ENCODE results near the gene USP24.

The USP24 gene

DNA sequence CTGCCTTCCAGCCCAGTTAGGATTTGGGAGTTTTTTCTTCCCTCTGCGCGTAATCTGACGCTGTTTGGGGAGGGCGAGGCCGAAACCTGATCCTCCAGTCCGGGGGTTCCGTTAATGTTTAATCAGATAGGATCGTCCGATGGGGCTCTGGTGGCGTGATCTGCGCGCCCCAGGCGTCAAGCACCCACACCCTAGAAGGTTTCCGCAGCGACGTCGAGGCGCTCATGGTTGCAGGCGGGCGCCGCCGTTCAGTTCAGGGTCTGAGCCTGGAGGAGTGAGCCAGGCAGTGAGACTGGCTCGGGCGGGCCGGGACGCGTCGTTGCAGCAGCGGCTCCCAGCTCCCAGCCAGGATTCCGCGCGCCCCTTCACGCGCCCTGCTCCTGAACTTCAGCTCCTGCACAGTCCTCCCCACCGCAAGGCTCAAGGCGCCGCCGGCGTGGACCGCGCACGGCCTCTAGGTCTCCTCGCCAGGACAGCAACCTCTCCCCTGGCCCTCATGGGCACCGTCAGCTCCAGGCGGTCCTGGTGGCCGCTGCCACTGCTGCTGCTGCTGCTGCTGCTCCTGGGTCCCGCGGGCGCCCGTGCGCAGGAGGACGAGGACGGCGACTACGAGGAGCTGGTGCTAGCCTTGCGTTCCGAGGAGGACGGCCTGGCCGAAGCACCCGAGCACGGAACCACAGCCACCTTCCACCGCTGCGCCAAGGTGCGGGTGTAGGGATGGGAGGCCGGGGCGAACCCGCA is 175.7 kb downstream of the USP24 start, which contains the start of gene PCSK9:
Gene PCSK9, plus strand, starts transcription at position 207 of the 741 bp plus-strand sequence. Its CDS starts 290 bp downstream, at position 497.
- peak within 1 kb of the TSS in 5 of 7 experiments; percentile 11 to 51 (median 35) for H3K4me3 ChIP-seq (ENCODE audit: control insufficient read depth in 1 of 7, extremely low read depth in 1 of 7, insufficient read depth in 4 of 7, low read depth in 2 of 7, low read length in 6 of 7)
- ChIA-PET CTCF (interaction anchor here (1.3 to 1.7 kb wide), 2 partner anchors 17 to 95 kb away, joined by 3 to 4 read pairs; no protein-coding TSS in a partner anchor), POLR2A (no interaction called here)
- peaks cover 5 to 72% (median 44%) of the 10 kb centered on the region in 5 experiments for H3K27me3 ChIP-seq (replicated peaks in 2 of 5; ENCODE audit: control insufficient read depth in 4 of 5, insufficient read depth in 5 of 5, low read length in 4 of 5)
- WGBS (ENCODE audit: insufficient coverage) = under 1% methylated on average over 49 of the region's 67 CpGs
- H3K9me3 ChIP-seq (ENCODE audit: control extremely low read depth in 1 of 5, control insufficient read depth in 4 of 5, insufficient read depth in 2 of 5, low read depth in 1 of 5, low read length in 4 of 5) = no peaks in the 10 kb centered on the region
- peaks cover 0 to 16% (median 10%) of the 10 kb centered on the region in 4 experiments for H3K4me1 ChIP-seq (ENCODE audit: control extremely low read depth in 1 of 4, control insufficient read depth in 4 of 4, insufficient read depth in 4 of 4, low read length in 3 of 4)
- no peaks in the 10 kb centered on the region for H3K36me3 ChIP-seq (ENCODE audit: control insufficient read depth in 4 of 4, insufficient read depth in 4 of 4, low read length in 3 of 4)
- no peak within 1 kb of the TSS for H3K27ac ChIP-seq (ENCODE audit: insufficient read depth in 1 of 2, low read depth in 1 of 2, low read length in 2 of 2, poor library complexity in 1 of 2, severe bottlenecking in 2 of 2)
- peak in 2 of 3 donors; percentile 36 to 51 for DNase-seq

DNA sequence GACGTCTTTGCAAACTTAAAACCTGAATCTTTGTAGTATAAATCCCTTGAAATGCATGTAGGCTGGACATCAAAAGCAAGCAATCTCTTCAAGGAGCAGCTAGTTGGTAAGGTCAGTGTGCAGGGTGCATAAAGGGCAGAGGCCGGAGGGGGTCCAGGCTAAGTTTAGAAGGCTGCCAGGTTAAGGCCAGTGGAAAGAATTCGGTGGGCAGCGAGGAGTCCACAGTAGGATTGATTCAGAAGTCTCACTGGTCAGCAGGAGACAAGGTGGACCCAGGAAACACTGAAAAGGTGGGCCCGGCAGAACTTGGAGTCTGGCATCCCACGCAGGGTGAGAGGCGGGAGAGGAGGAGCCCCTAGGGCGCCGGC is 176.2 kb downstream of the USP24 start:
- peak overlapping the region in 2 of 7 experiments; percentile 28 to 48 for H3K4me3 ChIP-seq (ENCODE audit: control insufficient read depth in 1 of 7, extremely low read depth in 1 of 7, insufficient read depth in 4 of 7, low read depth in 2 of 7, low read length in 6 of 7)
- CTCF ChIA-PET = interaction anchor here (1.3 kb wide), 1 partner anchor 16 kb away, joined by 4 read pairs; no protein-coding TSS in a partner anchor
- H3K27ac ChIP-seq (ENCODE audit: insufficient read depth in 1 of 2, low read depth in 1 of 2, low read length in 2 of 2, poor library complexity in 1 of 2, severe bottlenecking in 2 of 2) = no peak overlapping the region
- H3K9me3 ChIP-seq (ENCODE audit: control extremely low read depth in 1 of 5, control insufficient read depth in 4 of 5, insufficient read depth in 2 of 5, low read depth in 1 of 5, low read length in 4 of 5) = no peaks in the 10 kb centered on the region
- no peak for DNase-seq
- POLR2A ChIA-PET = no interaction called here
- peaks cover 0 to 16% (median 10%) of the 10 kb centered on the region in 4 experiments for H3K4me1 ChIP-seq (ENCODE audit: control extremely low read depth in 1 of 4, control insufficient read depth in 4 of 4, insufficient read depth in 4 of 4, low read length in 3 of 4)
- peaks cover 5 to 74% (median 44%) of the 10 kb centered on the region in 5 experiments for H3K27me3 ChIP-seq (replicated peaks in 2 of 5; ENCODE audit: control insufficient read depth in 4 of 5, insufficient read depth in 5 of 5, low read length in 4 of 5)
- H3K36me3 ChIP-seq (ENCODE audit: control insufficient read depth in 4 of 4, insufficient read depth in 4 of 4, low read length in 3 of 4) = no peaks in the 10 kb centered on the region
- WGBS (ENCODE audit: insufficient coverage) = 50% methylated on average over 7 of the region's 9 CpGs

DNA sequence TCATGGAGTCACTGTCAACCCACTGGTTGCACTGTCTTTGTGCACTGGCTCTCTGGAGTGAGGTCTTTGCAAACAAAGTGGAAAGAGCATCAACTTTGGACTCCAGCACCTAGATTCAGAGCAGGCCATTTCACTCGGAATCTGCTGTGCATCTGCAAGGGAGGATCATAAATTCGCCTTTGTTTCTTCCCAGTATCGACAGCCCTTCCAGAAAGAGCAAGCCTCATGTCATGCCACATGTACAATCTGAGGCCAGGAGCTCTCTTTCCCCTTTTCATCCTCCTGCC is 176.7 kb downstream of the USP24 start:
- no peaks in the 10 kb centered on the region for H3K36me3 ChIP-seq (ENCODE audit: control insufficient read depth in 4 of 4, insufficient read depth in 4 of 4, low read length in 3 of 4)
- ChIA-PET CTCF (interaction anchor here (1.3 kb wide), 1 partner anchor 16 kb away, joined by 4 read pairs; no protein-coding TSS in a partner anchor), POLR2A (no interaction called here)
- no peaks in the 10 kb centered on the region for H3K9me3 ChIP-seq (ENCODE audit: control extremely low read depth in 1 of 5, control insufficient read depth in 4 of 5, insufficient read depth in 2 of 5, low read depth in 1 of 5, low read length in 4 of 5)
- H3K27me3 ChIP-seq (replicated peaks in 2 of 5; ENCODE audit: control insufficient read depth in 4 of 5, insufficient read depth in 5 of 5, low read length in 4 of 5) = peaks cover 5 to 79% (median 48%) of the 10 kb centered on the region in 5 experiments
- H3K27ac ChIP-seq (ENCODE audit: insufficient read depth in 1 of 2, low read depth in 1 of 2, low read length in 2 of 2, poor library complexity in 1 of 2, severe bottlenecking in 2 of 2) = no peak overlapping the region
- H3K4me1 ChIP-seq (ENCODE audit: control extremely low read depth in 1 of 4, control insufficient read depth in 4 of 4, insufficient read depth in 4 of 4, low read length in 3 of 4) = peaks cover 0 to 16% (median 10%) of the 10 kb centered on the region in 4 experiments
- H3K4me3 ChIP-seq (ENCODE audit: control insufficient read depth in 1 of 7, extremely low read depth in 1 of 7, insufficient read depth in 4 of 7, low read depth in 2 of 7, low read length in 6 of 7) = no peak overlapping the region
- no peak for DNase-seq
- WGBS (ENCODE audit: insufficient coverage) = 100% methylated on average over 3 of the region's 3 CpGs

DNA sequence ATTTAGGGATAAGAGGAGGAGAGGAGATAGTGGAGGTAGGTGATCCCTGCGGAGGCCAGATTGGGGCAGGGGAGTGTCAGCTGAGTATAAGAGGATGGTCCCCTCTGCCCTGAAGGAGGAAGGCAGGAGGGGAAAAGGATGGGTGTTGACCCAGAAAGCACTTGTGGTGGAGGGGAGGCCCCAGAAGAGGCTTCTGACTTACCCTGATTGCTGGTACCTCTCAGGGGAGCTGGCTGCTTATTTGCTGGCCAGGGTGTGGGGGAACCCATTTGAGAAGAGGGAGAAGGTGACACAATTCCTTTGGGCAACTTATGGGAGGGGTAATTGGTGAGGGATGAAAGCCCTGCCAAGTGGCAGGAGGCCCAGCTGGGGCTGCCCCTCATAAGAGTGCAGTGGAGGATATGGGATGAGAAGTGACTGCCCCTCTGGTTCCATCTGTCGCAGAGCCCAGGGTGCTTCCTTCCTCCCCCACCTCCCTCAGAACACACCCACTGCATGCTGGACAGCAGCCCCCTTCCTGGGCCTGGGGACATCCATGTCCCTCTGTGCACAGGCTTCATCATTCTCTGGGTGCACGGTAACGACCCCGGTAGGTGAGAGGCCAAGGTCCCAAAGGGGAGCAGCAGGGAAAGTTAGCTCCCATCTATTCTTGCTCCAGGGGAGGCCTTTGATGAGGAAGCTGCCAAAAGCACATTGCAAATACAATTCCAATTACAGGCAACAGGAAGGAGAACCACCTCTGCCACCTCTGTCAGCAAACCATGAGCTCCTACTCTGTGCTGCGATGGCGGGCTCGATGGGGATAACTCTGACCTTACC is 177.2 kb downstream of the USP24 start:
- Histone ChIP-seq H3K9me3 (ENCODE audit: control extremely low read depth in 1 of 5, control insufficient read depth in 4 of 5, insufficient read depth in 2 of 5, low read depth in 1 of 5, low read length in 4 of 5) (no peaks in the 10 kb centered on the region), H3K27me3 (replicated peaks in 2 of 5; ENCODE audit: control insufficient read depth in 4 of 5, insufficient read depth in 5 of 5, low read length in 4 of 5) (peaks cover 5 to 83% (median 50%) of the 10 kb centered on the region in 5 experiments), H3K36me3 (ENCODE audit: control insufficient read depth in 4 of 4, insufficient read depth in 4 of 4, low read length in 3 of 4) (no peaks in the 10 kb centered on the region), H3K27ac (ENCODE audit: insufficient read depth in 1 of 2, low read depth in 1 of 2, low read length in 2 of 2, poor library complexity in 1 of 2, severe bottlenecking in 2 of 2) (no peak overlapping the region), H3K4me1 (ENCODE audit: control extremely low read depth in 1 of 4, control insufficient read depth in 4 of 4, insufficient read depth in 4 of 4, low read length in 3 of 4) (peaks cover 0 to 16% (median 10%) of the 10 kb centered on the region in 4 experiments), H3K4me3 (ENCODE audit: control insufficient read depth in 1 of 7, extremely low read depth in 1 of 7, insufficient read depth in 4 of 7, low read depth in 2 of 7, low read length in 6 of 7) (no peak overlapping the region)
- WGBS (ENCODE audit: insufficient coverage) = 88% methylated on average over 8 of the region's 8 CpGs
- CTCF ChIA-PET = interaction anchor here (1.3 kb wide), 1 partner anchor 15 kb away, joined by 4 read pairs; no protein-coding TSS in a partner anchor
- DNase-seq = no peak
- POLR2A ChIA-PET = no interaction called here

DNA sequence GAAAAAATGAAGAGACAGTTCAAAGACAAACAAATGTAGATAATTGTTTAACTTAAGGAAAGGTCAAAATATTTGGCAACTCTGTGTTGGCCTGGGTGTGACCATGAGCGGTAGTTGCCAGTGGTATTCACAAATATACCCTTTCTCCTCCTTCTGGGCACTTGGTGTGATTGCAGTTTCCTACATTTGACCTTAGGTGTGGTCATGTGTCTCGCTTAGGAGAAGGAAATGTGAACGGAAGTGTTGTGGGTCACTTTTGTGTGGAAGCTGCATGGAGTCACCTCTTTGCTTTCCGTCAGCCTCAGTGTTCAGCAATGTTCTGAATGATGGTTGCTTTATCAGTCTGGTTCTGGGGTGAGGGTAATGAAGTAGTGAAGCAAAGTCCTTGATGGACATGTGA is 179.3 kb downstream of the USP24 start:
- CTCF ChIA-PET = no interaction called here
- POLR2A ChIA-PET = no interaction called here
- WGBS (ENCODE audit: insufficient coverage) = 35% methylated on average over 3 of the region's 4 CpGs
- no peak for DNase-seq
- no peaks in the 10 kb centered on the region for H3K9me3 ChIP-seq (ENCODE audit: control extremely low read depth in 1 of 5, control insufficient read depth in 4 of 5, insufficient read depth in 2 of 5, low read depth in 1 of 5, low read length in 4 of 5)
- H3K36me3 ChIP-seq (ENCODE audit: control insufficient read depth in 4 of 4, insufficient read depth in 4 of 4, low read length in 3 of 4) = no peaks in the 10 kb centered on the region
- H3K4me1 ChIP-seq (ENCODE audit: control extremely low read depth in 1 of 4, control insufficient read depth in 4 of 4, insufficient read depth in 4 of 4, low read length in 3 of 4) = peaks cover 0 to 16% (median 10%) of the 10 kb centered on the region in 4 experiments
- H3K27me3 ChIP-seq (replicated peaks in 2 of 5; ENCODE audit: control insufficient read depth in 4 of 5, insufficient read depth in 5 of 5, low read length in 4 of 5) = peaks cover 5 to 64% (median 40%) of the 10 kb centered on the region in 5 experiments
- H3K27ac ChIP-seq (ENCODE audit: insufficient read depth in 1 of 2, low read depth in 1 of 2, low read length in 2 of 2, poor library complexity in 1 of 2, severe bottlenecking in 2 of 2) = no peak overlapping the region
- no peak overlapping the region for H3K4me3 ChIP-seq (ENCODE audit: control insufficient read depth in 1 of 7, extremely low read depth in 1 of 7, insufficient read depth in 4 of 7, low read depth in 2 of 7, low read length in 6 of 7)

DNA sequence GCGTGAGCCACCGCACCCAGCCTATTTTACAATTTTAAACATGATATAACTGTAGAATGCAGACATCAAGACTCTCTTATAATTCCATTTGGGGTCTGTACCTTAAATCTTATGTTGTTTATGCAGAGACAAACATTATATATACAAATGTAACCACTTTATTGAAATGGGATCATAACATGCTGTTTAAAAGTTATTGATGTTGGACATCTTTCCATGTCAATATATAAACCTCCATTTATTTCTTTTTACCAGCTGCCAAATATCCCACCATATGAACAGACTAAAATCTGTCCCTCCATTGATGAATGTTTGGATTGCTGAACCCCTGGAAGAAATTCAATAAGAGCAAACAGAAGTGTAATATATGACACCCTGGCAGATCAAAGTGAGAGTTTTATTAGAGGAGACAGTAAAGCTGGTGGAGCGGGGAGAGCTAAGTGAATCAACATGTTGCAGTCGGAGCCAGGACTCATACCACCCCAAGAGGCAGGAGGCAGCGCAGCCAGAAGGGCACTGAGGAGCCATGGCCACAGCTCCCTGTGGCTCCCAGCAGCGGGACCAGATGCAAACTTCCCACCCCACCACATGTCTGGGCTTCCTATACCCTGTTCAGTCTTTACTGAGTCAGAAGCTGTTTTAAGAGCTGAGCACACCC is 180.6 kb downstream of the USP24 start:
- peaks cover 0 to 6% (median 4%) of the 10 kb centered on the region in 4 experiments for H3K4me1 ChIP-seq (ENCODE audit: control extremely low read depth in 1 of 4, control insufficient read depth in 4 of 4, insufficient read depth in 4 of 4, low read length in 3 of 4)
- H3K36me3 ChIP-seq (ENCODE audit: control insufficient read depth in 4 of 4, insufficient read depth in 4 of 4, low read length in 3 of 4) = no peaks in the 10 kb centered on the region
- 93% methylated on average over 4 of the region's 6 CpGs for WGBS (ENCODE audit: insufficient coverage)
- peaks cover 5 to 51% (median 31%) of the 10 kb centered on the region in 5 experiments for H3K27me3 ChIP-seq (replicated peaks in 2 of 5; ENCODE audit: control insufficient read depth in 4 of 5, insufficient read depth in 5 of 5, low read length in 4 of 5)
- no peaks in the 10 kb centered on the region for H3K9me3 ChIP-seq (ENCODE audit: control extremely low read depth in 1 of 5, control insufficient read depth in 4 of 5, insufficient read depth in 2 of 5, low read depth in 1 of 5, low read length in 4 of 5)
- no peak overlapping the region for H3K4me3 ChIP-seq (ENCODE audit: control insufficient read depth in 1 of 7, extremely low read depth in 1 of 7, insufficient read depth in 4 of 7, low read depth in 2 of 7, low read length in 6 of 7)
- POLR2A ChIA-PET = no interaction called here
- no peak for DNase-seq
- CTCF ChIA-PET = interaction anchor here (2.3 kb wide), 1 partner anchor 12 kb away, joined by 9 read pairs; no protein-coding TSS in a partner anchor
- no peak overlapping the region for H3K27ac ChIP-seq (ENCODE audit: insufficient read depth in 1 of 2, low read depth in 1 of 2, low read length in 2 of 2, poor library complexity in 1 of 2, severe bottlenecking in 2 of 2)

Data from common myeloid progenitor, CD34-positive (primary cell).